ENCODE data around the gene NPY.

DNA sequence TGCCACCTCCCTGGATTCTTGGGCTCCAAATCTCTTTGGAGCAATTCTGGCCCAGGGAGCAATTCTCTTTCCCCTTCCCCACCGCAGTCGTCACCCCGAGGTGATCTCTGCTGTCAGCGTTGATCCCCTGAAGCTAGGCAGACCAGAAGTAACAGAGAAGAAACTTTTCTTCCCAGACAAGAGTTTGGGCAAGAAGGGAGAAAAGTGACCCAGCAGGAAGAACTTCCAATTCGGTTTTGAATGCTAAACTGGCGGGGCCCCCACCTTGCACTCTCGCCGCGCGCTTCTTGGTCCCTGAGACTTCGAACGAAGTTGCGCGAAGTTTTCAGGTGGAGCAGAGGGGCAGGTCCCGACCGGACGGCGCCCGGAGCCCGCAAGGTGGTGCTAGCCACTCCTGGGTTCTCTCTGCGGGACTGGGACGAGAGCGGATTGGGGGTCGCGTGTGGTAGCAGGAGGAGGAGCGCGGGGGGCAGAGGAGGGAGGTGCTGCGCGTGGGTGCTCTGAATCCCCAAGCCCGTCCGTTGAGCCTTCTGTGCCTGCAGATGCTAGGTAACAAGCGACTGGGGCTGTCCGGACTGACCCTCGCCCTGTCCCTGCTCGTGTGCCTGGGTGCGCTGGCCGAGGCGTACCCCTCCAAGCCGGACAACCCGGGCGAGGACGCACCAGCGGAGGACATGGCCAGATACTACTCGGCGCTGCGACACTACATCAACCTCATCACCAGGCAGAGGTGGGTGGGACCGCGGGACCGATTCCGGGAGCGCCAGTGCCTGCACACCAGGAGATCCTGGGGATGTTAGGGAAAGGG, 913 bp downstream of the NPY start:
- TF ChIP-seq POLR2A (IDR thresholded peaks at IDR 0.05) = no peak
- TF ChIP-seq, protein P1, sequence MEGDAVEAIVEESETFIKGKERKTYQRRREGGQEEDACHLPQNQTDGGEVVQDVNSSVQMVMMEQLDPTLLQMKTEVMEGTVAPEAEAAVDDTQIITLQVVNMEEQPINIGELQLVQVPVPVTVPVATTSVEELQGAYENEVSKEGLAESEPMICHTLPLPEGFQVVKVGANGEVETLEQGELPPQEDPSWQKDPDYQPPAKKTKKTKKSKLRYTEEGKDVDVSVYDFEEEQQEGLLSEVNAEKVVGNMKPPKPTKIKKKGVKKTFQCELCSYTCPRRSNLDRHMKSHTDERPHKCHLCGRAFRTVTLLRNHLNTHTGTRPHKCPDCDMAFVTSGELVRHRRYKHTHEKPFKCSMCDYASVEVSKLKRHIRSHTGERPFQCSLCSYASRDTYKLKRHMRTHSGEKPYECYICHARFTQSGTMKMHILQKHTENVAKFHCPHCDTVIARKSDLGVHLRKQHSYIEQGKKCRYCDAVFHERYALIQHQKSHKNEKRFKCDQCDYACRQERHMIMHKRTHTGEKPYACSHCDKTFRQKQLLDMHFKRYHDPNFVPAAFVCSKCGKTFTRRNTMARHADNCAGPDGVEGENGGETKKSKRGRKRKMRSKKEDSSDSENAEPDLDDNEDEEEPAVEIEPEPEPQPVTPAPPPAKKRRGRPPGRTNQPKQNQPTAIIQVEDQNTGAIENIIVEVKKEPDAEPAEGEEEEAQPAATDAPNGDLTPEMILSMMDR (IDR thresholded peaks at IDR 0.05) = no peak
